Measurements from ENCODE around the gene KLHL28.

KLHL28 gene

GRCh38 chr14:44963044-44963528 lies 1.3 kb upstream of the KLHL28 start:
- Histone ChIP-seq H3K9ac (peak overlapping the region; percentile 65; the same call in 1 of the 2 replicates), H2AFZ (ENCODE audit: low read depth) (peak overlapping the region; percentile 62; the same call in 1 of the 2 replicates), H3K79me2 (ENCODE audit: insufficient read depth, low read depth) (peaks cover 76% of the 10 kb centered on the region), H3K27me3 (ENCODE audit: insufficient read depth, low read depth) (no peaks in the 10 kb centered on the region), H3K27ac (peak overlapping the region; percentile 76), H3K4me3 (IDR thresholded peaks at IDR 0.05; ENCODE audit: insufficient read depth, low read depth, low read length) (no peak overlapping the region), H4K20me1 (ENCODE audit: insufficient read depth) (no peaks in the 10 kb centered on the region), H3K4me2 (peak overlapping the region; percentile 92), H3K36me3 (ENCODE audit: insufficient read depth) (no peaks in the 10 kb centered on the region), H3K4me1 (ENCODE audit: low read depth, poor library complexity, severe bottlenecking) (peaks cover 37% of the 10 kb centered on the region)
- no peak for TF ChIP-seq CTCF (conservative IDR thresholded peaks at IDR 0.05; ENCODE audit: low read depth, low read length)

- Histone ChIP-seq H3K4me1 (ENCODE audit: low read depth, poor library complexity, severe bottlenecking) (peaks cover 39% of the 10 kb centered on the region), H3K27me3 (ENCODE audit: insufficient read depth, low read depth) (no peaks in the 10 kb centered on the region), H3K36me3 (ENCODE audit: insufficient read depth) (no peaks in the 10 kb centered on the region), H3K79me2 (ENCODE audit: insufficient read depth, low read depth) (peaks cover 78% of the 10 kb centered on the region), H3K4me3 (IDR thresholded peaks at IDR 0.05; ENCODE audit: insufficient read depth, low read depth, low read length) (no peak overlapping the region), H2AFZ (ENCODE audit: low read depth) (peak overlapping the region; percentile 62; the same call in 1 of the 2 replicates), H3K4me2 (peak overlapping the region; percentile 92), H3K9ac (peak overlapping the region; percentile 65), H4K20me1 (ENCODE audit: insufficient read depth) (no peaks in the 10 kb centered on the region), H3K27ac (peak overlapping the region; percentile 76)
- no peak for TF ChIP-seq CTCF (conservative IDR thresholded peaks at IDR 0.05; ENCODE audit: low read depth, low read length)
Measured at GRCh38 chr14:44962334-44963043, 742 bp upstream of the KLHL28 start.

- peak overlapping the region; percentile 71; the same call in 1 of the 2 replicates for H2AFZ ChIP-seq (ENCODE audit: low read depth)
- H3K4me1 ChIP-seq (ENCODE audit: low read depth, poor library complexity, severe bottlenecking) = peaks cover 29% of the 10 kb centered on the region
- peak overlapping the region; percentile 65 for H3K9ac ChIP-seq
- H3K36me3 ChIP-seq (ENCODE audit: insufficient read depth) = no peaks in the 10 kb centered on the region
- TF ChIP-seq CTCF (conservative IDR thresholded peaks at IDR 0.05; ENCODE audit: low read depth, low read length) = no peak
- H3K27me3 ChIP-seq (ENCODE audit: insufficient read depth, low read depth) = no peaks in the 10 kb centered on the region
- H4K20me1 ChIP-seq (ENCODE audit: insufficient read depth) = no peaks in the 10 kb centered on the region; the same call in 1 of the 2 replicates
- H3K79me2 ChIP-seq (ENCODE audit: insufficient read depth, low read depth) = peaks cover 80% of the 10 kb centered on the region
- no peak overlapping the region for H3K4me3 ChIP-seq (IDR thresholded peaks at IDR 0.05; ENCODE audit: insufficient read depth, low read depth, low read length)
- H3K4me2 ChIP-seq = peak overlapping the region; percentile 86
- H3K27ac ChIP-seq = peak overlapping the region; percentile 76
Measured at GRCh38 chr14:44961151-44961553, 595 bp downstream of the KLHL28 start.

- Histone ChIP-seq H3K4me2 (peak overlapping the region; percentile 86), H2AFZ (ENCODE audit: low read depth) (peak overlapping the region; percentile 71; the same call in 1 of the 2 replicates), H3K27ac (peak overlapping the region; percentile 76), H3K79me2 (ENCODE audit: insufficient read depth, low read depth) (peaks cover 79% of the 10 kb centered on the region), H3K9ac (peak overlapping the region; percentile 65; the same call in 1 of the 2 replicates), H4K20me1 (ENCODE audit: insufficient read depth) (no peaks in the 10 kb centered on the region; the same call in 1 of the 2 replicates), H3K4me3 (IDR thresholded peaks at IDR 0.05; ENCODE audit: insufficient read depth, low read depth, low read length) (no peak overlapping the region), H3K36me3 (ENCODE audit: insufficient read depth) (no peaks in the 10 kb centered on the region), H3K27me3 (ENCODE audit: insufficient read depth, low read depth) (no peaks in the 10 kb centered on the region), H3K4me1 (ENCODE audit: low read depth, poor library complexity, severe bottlenecking) (peaks cover 25% of the 10 kb centered on the region)
- no peak for TF ChIP-seq CTCF (conservative IDR thresholded peaks at IDR 0.05; ENCODE audit: low read depth, low read length)
Measured at GRCh38 chr14:44960646-44961045, 1.1 kb downstream of the KLHL28 start.

Measured in KMS-11 (cell line).